OCI-LY1 (cell line): Measurements from ENCODE around the gene MAPK10.

Experiments
- H2AFZ ChIP-seq: fragments of 200-600 bp; sonication (generic), shearing (Covaris generic); 2 replicates; pipeline ENCODE4 v1.6.0; 2014; ENCODE audit warnings: antibody characterized with exemption, mild to moderate bottlenecking, low read length
- H3F3A ChIP-seq: fragments of 200-600 bp; sonication (generic), shearing (Covaris generic); 2 replicates; pipeline ENCODE4 v1.6.0; 2014; ENCODE audit warnings: mild to moderate bottlenecking, antibody characterized with exemption, low read length, moderate library complexity; ENCODE audit not compliant: insufficient read depth
- H3K27ac ChIP-seq: fragments of 200-600 bp; sonication (generic); 2 replicates; pipeline ENCODE4 v1.5.1; 2014; ENCODE audit warnings: low read length, mixed run types, mild to moderate bottlenecking, low read depth; ENCODE audit not compliant: poor library complexity, severe bottlenecking
- H3K27me3 ChIP-seq: fragments of 200-600 bp; sonication (generic); 2 replicates; pipeline ENCODE4 v1.6.0; 2014; ENCODE audit warnings: antibody characterized with exemption, mild to moderate bottlenecking, low read length, moderate library complexity; ENCODE audit not compliant: insufficient read depth
- H3K36me3 ChIP-seq: fragments of 200-600 bp; sonication (generic); 2 replicates; pipeline ENCODE4 v1.6.1; 2014; ENCODE audit warnings: mild to moderate bottlenecking, antibody characterized with exemption, low read length, moderate library complexity, mixed read lengths; ENCODE audit not compliant: insufficient read depth
- H3K4me1 ChIP-seq: fragments of 200-600 bp; sonication (generic); 2 replicates; pipeline ENCODE4 v1.5.1; 2014; ENCODE audit warnings: mild to moderate bottlenecking, low read length, moderate library complexity; ENCODE audit not compliant: insufficient read depth, severe bottlenecking
- H3K4me2 ChIP-seq: fragments of 200-600 bp; sonication (generic), shearing (Covaris generic); 2 replicates; pipeline ENCODE4 v1.6.1; 2014; ENCODE audit warnings: low read length
- H3K4me3 ChIP-seq: fragments of 200-600 bp; sonication (generic); 2 replicates; pipeline ENCODE4 v1.5.1; 2014; ENCODE audit warnings: low read length, low read depth, mild to moderate bottlenecking, mixed read lengths; ENCODE audit not compliant: poor library complexity, severe bottlenecking
- H3K79me2 ChIP-seq: fragments of 200-600 bp; shearing (Covaris generic); 2 replicates; pipeline ENCODE4 v1.6.1; 2016; ENCODE audit warnings: mixed run types, low read length, mixed read lengths; ENCODE audit not compliant: insufficient read depth
- H3K9ac ChIP-seq: fragments of 200-600 bp; sonication (generic), shearing (Covaris generic); 2 replicates; pipeline ENCODE4 v1.6.1; 2014; ENCODE audit warnings: mild to moderate bottlenecking, low read length, mixed read lengths
- H3K9me2 ChIP-seq: fragments of 200-600 bp; sonication (generic), shearing (Covaris generic); 2 replicates; pipeline ENCODE4 v1.6.1; 2014; ENCODE audit warnings: low read depth, mild to moderate bottlenecking, low read length, mixed read lengths
- H3K9me3 ChIP-seq: fragments of 200-600 bp; shearing (Covaris generic); 2 replicates; pipeline ENCODE4 v1.6.1; 2014; ENCODE audit warnings: low read length, mixed read lengths
- H4K20me1 ChIP-seq: fragments of 200-600 bp; sonication (generic), shearing (Covaris generic); 2 replicates; pipeline ENCODE4 v1.6.0; 2016; ENCODE audit warnings: mild to moderate bottlenecking, low read length; ENCODE audit not compliant: insufficient read depth
- CTCF ChIP-seq: fragments of 200-600 bp; sonication (generic), shearing (Covaris generic); IDR thresholded peaks from 2 replicates; pipeline ENCODE4 v1.5.1; 2017; ENCODE audit warnings: mild to moderate bottlenecking, antibody characterized with exemption, low read length, moderate library complexity, mixed read lengths
- EZH2 ChIP-seq: fragments of 200-600 bp; sonication (generic), shearing (Covaris generic); IDR thresholded peaks from 2 replicates; pipeline ENCODE4 v1.8.0; 2017; ENCODE audit warnings: borderline replicate concordance, mixed run types, mild to moderate bottlenecking, antibody characterized with exemption, low read length, moderate library complexity, mixed read lengths

The MAPK10 gene

GRCh38 chr4:86283371-86283770 lies 76.5 kb downstream of the MAPK10 start:
- Histone ChIP-seq H3K27ac (no peak overlapping the region), H3F3A (no peaks in the 10 kb centered on the region), H3K4me3 (no peak overlapping the region), H3K36me3 (no peaks in the 10 kb centered on the region), H3K79me2 (no peaks in the 10 kb centered on the region), H3K9ac (no peak overlapping the region), H3K9me2 (no peaks in the 10 kb centered on the region), H3K9me3 (no peaks in the 10 kb centered on the region), H3K4me1 (peaks cover 16% of the 10 kb centered on the region), H4K20me1 (no peaks in the 10 kb centered on the region), H3K27me3 (no peaks in the 10 kb centered on the region), H2AFZ (no peak overlapping the region), H3K4me2 (no peak overlapping the region)
- no peak for TF ChIP-seq EZH2
- TF ChIP-seq CTCF: no peak

GRCh38 chr4:86280246-86280645 lies 79.6 kb downstream of the MAPK10 start:
- H3K4me1 ChIP-seq: peaks cover 44% of the 10 kb centered on the region
- no peaks in the 10 kb centered on the region for H3K9me3 ChIP-seq
- no peaks in the 10 kb centered on the region for H4K20me1 ChIP-seq
- TF ChIP-seq CTCF: no peak
- no peak for TF ChIP-seq EZH2
- H3F3A ChIP-seq: no peaks in the 10 kb centered on the region
- H3K79me2 ChIP-seq: no peaks in the 10 kb centered on the region
- no peaks in the 10 kb centered on the region for H3K9me2 ChIP-seq
- H3K9ac ChIP-seq: no peak overlapping the region
- no peak overlapping the region for H2AFZ ChIP-seq
- peak overlapping the region; percentile 81 for H3K27ac ChIP-seq
- no peaks in the 10 kb centered on the region for H3K27me3 ChIP-seq
- no peak overlapping the region for H3K4me3 ChIP-seq
- H3K36me3 ChIP-seq: no peaks in the 10 kb centered on the region
- no peak overlapping the region for H3K4me2 ChIP-seq

- Histone ChIP-seq H3K27ac (peak overlapping the region; percentile 81), H3K4me2 (peak overlapping the region; percentile 26; the same call in 1 of the 2 replicates), H3K4me1 (peaks cover 52% of the 10 kb centered on the region), H3K27me3 (no peaks in the 10 kb centered on the region), H3K9me3 (no peaks in the 10 kb centered on the region), H3F3A (no peaks in the 10 kb centered on the region), H4K20me1 (no peaks in the 10 kb centered on the region), H3K79me2 (no peaks in the 10 kb centered on the region), H2AFZ (no peak overlapping the region), H3K9ac (no peak overlapping the region), H3K9me2 (no peaks in the 10 kb centered on the region), H3K4me3 (no peak overlapping the region), H3K36me3 (no peaks in the 10 kb centered on the region)
- TF ChIP-seq CTCF: no peak
- no peak for TF ChIP-seq EZH2
Measured at GRCh38 chr4:86279293-86279960, 80.4 kb downstream of the MAPK10 start.
